ENCODE results near the gene ZDHHC14. TPM values are rescaled to one million over a fixed set of nuclear protein-coding genes. Genes with fewer than 3 reads are reported as not detected.

ZDHHC14 gene
- total RNA-seq, 1 donor from 2014 or later, result 26.1 TPM

DNA sequence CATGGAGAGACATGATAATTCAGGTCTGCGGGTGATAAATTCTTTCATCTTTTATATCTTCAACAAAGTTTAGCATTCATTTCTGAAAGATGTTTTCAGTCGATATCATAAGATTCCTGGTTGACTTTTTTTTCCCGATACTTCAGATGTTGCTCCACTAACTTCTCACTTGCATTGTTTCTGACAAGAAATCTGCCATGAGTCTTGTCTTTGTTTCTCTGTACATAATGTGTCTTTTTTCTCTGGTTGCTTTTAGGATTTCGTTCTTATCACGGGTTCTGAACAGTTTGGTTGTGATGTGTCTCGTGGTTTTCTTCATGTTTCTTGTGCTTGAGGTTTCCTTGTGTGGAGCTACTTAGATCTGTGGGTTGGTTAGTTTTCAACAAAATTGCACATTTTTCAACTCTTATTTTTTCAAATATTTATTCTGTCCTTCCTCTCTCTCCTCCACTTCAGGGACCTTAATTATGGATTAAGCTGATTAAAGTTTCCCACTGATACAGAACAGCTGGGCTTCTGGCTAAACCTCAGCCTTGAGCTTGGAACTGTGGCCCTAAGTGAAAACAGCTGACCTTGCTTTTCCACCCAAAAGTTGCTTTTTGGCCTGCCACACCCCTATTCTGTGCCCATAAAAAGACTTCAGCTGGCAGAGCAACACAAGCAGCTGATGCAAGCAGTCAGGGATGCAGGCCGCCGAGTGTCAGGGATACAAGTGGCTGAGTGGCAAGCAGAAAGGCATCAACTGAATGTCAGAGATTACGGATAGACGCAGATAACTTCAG is 344.2 kb downstream of the ZDHHC14 start:
- TF ChIP-seq, protein P1, sequence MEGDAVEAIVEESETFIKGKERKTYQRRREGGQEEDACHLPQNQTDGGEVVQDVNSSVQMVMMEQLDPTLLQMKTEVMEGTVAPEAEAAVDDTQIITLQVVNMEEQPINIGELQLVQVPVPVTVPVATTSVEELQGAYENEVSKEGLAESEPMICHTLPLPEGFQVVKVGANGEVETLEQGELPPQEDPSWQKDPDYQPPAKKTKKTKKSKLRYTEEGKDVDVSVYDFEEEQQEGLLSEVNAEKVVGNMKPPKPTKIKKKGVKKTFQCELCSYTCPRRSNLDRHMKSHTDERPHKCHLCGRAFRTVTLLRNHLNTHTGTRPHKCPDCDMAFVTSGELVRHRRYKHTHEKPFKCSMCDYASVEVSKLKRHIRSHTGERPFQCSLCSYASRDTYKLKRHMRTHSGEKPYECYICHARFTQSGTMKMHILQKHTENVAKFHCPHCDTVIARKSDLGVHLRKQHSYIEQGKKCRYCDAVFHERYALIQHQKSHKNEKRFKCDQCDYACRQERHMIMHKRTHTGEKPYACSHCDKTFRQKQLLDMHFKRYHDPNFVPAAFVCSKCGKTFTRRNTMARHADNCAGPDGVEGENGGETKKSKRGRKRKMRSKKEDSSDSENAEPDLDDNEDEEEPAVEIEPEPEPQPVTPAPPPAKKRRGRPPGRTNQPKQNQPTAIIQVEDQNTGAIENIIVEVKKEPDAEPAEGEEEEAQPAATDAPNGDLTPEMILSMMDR (IDR thresholded peaks at IDR 0.05; ENCODE audit: unreplicated experiment), result no peak
- H3K4me3 Mint-ChIP-seq (ENCODE audit: unreplicated experiment), result no peak overlapping the region
- no peak overlapping the region for H3K27ac Mint-ChIP-seq (ENCODE audit: unreplicated experiment)
- peaks cover 3% of the 10 kb centered on the region for H3K4me1 Mint-ChIP-seq (ENCODE audit: unreplicated experiment)
- H3K27me3 Mint-ChIP-seq (ENCODE audit: unreplicated experiment), result peaks cover 2% of the 10 kb centered on the region
- H3K9me3 Mint-ChIP-seq (ENCODE audit: unreplicated experiment), result no peaks in the 10 kb centered on the region
- no peak for DNase-seq (ENCODE audit: low spot score)
- peaks cover 11% of the 10 kb centered on the region for H3K36me3 Mint-ChIP-seq (ENCODE audit: low read depth, unreplicated experiment)

DNA sequence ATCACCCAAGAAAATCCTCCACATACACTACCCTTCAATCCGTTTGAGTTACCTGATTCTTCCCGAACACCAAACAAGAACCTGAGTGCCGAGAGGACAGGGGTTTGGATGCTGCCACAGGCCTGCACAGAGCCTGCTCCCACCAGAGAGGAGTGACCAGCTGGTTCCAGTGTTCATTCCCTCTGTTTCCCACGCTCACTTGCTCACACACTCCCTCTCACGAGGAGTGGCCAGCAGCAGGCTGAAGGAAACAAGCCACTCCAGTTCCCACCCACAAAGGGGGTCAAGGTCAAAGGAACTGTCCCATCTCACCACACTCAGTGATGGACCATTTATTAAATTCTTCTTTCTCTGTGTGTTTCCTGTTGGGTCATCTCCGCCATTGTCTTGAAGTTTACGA is 344.8 kb downstream of the ZDHHC14 start:
- Mint-ChIP-seq H3K4me3 (ENCODE audit: unreplicated experiment) (no peak overlapping the region), H3K36me3 (ENCODE audit: low read depth, unreplicated experiment) (peaks cover 11% of the 10 kb centered on the region), H3K27ac (ENCODE audit: unreplicated experiment) (no peak overlapping the region), H3K27me3 (ENCODE audit: unreplicated experiment) (peaks cover 2% of the 10 kb centered on the region), H3K9me3 (ENCODE audit: unreplicated experiment) (no peaks in the 10 kb centered on the region), H3K4me1 (ENCODE audit: unreplicated experiment) (peaks cover 3% of the 10 kb centered on the region)
- TF ChIP-seq, protein P1 (IDR thresholded peaks at IDR 0.05; ENCODE audit: unreplicated experiment), result no peak
- DNase-seq (ENCODE audit: low spot score), result no peak

GRCh38 chr6:157726892-157727628 is 346.1 kb downstream of the ZDHHC14 start:
- TF ChIP-seq, protein P1 (IDR thresholded peaks at IDR 0.05; ENCODE audit: unreplicated experiment), result no peak
- Mint-ChIP-seq H3K36me3 (ENCODE audit: low read depth, unreplicated experiment) (peaks cover 9% of the 10 kb centered on the region), H3K27me3 (ENCODE audit: unreplicated experiment) (peaks cover 2% of the 10 kb centered on the region), H3K9me3 (ENCODE audit: unreplicated experiment) (no peaks in the 10 kb centered on the region), H3K4me3 (ENCODE audit: unreplicated experiment) (no peak overlapping the region), H3K4me1 (ENCODE audit: unreplicated experiment) (peaks cover 12% of the 10 kb centered on the region), H3K27ac (ENCODE audit: unreplicated experiment) (no peak overlapping the region)
- DNase-seq (ENCODE audit: low spot score), result no peak

Small RNA genes within 50 kb of the gene (microRNA-seq; reads per million reads assigned to microRNA genes)
- gene MIR3692 (ENCODE audit: unreplicated experiment), result not detected

Other genes with a start within 250 kb of the ZDHHC14 start
- 10.8 TPM for gene TMEM242, start 57.7 kb upstream of the ZDHHC14 start, total RNA-seq (ENCODE audit: unreplicated experiment)